Measurements from ENCODE around the gene BMP8A. TPM values are rescaled to one million over a fixed set of nuclear protein-coding genes. Genes with fewer than 3 reads are reported as not detected.
"Not testable (repeated sequence)": the region's sequence is repeated elsewhere in the genome, so short reads cannot be mapped to it uniquely, and the experiment has no call there.

Gene BMP8A
- total RNA-seq, 1 donor from 2014 or later = not detected

DNA sequence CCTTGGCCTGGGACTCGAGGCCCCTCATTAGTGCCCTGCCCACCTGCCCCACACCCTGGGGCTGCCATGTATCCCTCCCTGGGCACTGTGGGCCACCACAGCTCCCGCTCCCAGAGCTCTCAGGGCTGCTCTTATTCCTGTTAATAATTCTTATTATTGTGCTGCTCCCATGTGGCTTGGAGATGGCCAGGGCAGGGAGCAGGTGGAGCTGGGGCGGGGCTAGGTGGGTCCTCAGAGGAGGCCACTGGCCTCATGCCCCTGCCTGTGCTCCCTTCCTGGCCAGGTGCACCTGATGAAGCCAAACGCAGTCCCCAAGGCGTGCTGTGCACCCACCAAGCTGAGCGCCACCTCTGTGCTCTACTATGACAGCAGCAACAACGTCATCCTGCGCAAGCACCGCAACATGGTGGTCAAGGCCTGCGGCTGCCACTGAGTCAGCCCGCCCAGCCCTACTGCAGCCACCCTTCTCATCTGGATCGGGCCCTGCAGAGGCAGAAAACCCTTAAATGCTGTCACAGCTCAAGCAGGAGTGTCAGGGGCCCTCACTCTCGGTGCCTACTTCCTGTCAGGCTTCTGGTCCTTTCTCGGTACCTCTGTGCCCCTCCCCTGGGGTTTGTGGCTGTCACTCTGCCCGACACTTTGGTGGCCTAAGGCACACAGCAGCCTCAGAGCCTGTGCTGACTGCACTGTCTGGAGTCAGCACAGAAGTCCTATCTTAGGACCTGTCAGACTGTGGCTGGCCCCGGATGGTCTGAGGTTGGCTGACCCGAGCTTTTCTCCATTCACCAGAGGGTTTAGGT lies 34.1 kb downstream of the BMP8A start:
- no peaks in the 10 kb centered on the region for H3K79me2 ChIP-seq (ENCODE audit: low read depth)
- H3K4me3 ChIP-seq = no peak overlapping the region
- DNase-seq (ENCODE audit: low spot score) = no peak
- no peaks in the 10 kb centered on the region for H3K36me3 ChIP-seq
- peaks cover 4% of the 10 kb centered on the region for H3K4me1 Mint-ChIP-seq
- H3K27me3 ChIP-seq = no peaks in the 10 kb centered on the region
- no peak overlapping the region for H3K4me2 ChIP-seq
- peaks cover 5% of the 10 kb centered on the region for H3K27me3 Mint-ChIP-seq (ENCODE audit: insufficient read depth, low read depth)
- H3F3A ChIP-seq (ENCODE audit: low read depth) = no peaks in the 10 kb centered on the region
- TF ChIP-seq, protein P1, sequence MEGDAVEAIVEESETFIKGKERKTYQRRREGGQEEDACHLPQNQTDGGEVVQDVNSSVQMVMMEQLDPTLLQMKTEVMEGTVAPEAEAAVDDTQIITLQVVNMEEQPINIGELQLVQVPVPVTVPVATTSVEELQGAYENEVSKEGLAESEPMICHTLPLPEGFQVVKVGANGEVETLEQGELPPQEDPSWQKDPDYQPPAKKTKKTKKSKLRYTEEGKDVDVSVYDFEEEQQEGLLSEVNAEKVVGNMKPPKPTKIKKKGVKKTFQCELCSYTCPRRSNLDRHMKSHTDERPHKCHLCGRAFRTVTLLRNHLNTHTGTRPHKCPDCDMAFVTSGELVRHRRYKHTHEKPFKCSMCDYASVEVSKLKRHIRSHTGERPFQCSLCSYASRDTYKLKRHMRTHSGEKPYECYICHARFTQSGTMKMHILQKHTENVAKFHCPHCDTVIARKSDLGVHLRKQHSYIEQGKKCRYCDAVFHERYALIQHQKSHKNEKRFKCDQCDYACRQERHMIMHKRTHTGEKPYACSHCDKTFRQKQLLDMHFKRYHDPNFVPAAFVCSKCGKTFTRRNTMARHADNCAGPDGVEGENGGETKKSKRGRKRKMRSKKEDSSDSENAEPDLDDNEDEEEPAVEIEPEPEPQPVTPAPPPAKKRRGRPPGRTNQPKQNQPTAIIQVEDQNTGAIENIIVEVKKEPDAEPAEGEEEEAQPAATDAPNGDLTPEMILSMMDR (IDR thresholded peaks at IDR 0.05) = no peak
- no peaks in the 10 kb centered on the region for H3K9me3 Mint-ChIP-seq
- H3K9ac ChIP-seq = no peak overlapping the region
- H2AFZ ChIP-seq (replicated peaks) = no peak overlapping the region
- H3K27ac Mint-ChIP-seq = no peak overlapping the region
- H3K36me3 Mint-ChIP-seq = peaks cover 3% of the 10 kb centered on the region
- no peaks in the 10 kb centered on the region for H3K4me1 ChIP-seq
- no peak overlapping the region for H3K4me3 Mint-ChIP-seq
- H3K9me3 ChIP-seq (ENCODE audit: low read depth) = no peaks in the 10 kb centered on the region
- H3K27ac ChIP-seq = no peak overlapping the region
- H4K20me1 ChIP-seq (ENCODE audit: low read depth) = no peaks in the 10 kb centered on the region

DNA sequence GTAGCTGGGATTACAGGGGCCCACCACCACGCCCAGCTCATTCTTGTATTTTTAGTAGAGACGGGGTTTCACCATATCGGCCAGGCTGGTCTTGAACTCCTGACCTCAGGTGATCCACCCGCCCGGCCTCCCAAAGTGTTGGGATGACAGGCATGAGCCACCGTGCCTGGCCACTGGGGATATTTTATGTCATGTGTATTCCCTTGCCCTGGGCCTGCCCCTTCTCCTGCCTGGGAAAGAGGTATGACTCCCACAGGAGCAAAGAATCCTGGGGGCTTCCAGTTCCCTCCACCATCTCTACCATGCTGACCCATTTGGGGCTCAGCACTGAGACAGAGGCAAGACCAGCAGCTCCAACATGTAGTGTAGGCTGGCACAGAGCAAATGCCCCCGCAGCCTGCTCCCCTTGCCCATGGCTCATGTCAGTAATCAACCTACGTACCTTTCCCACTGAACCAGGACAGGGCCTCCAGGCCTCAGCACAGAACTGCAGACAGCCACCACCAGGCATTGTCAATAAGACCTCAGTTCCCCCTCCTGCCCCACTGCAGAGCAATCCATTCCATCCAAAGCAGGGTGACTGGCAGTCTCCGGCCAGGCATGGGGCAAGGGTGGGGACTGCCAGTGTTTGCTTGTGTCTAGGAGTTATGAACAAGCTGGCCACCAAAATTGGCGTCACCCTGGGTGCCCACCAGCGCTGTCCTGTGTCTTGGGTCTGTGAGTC lies 35.2 kb downstream of the BMP8A start:
- H3K36me3 Mint-ChIP-seq = peaks cover 7% of the 10 kb centered on the region
- no peak overlapping the region for H3K9ac ChIP-seq
- no peaks in the 10 kb centered on the region for H3K79me2 ChIP-seq (ENCODE audit: low read depth)
- no peak for DNase-seq (ENCODE audit: low spot score)
- no peak overlapping the region for H2AFZ ChIP-seq (replicated peaks)
- H3K27ac ChIP-seq = no peak overlapping the region
- TF ChIP-seq, protein P1 (IDR thresholded peaks at IDR 0.05) = no peak
- TF ChIP-seq EZH2phosphoT487 (IDR thresholded peaks at IDR 0.05) (no peak), EZH2 (IDR thresholded peaks at IDR 0.05) (no peak)
- no peaks in the 10 kb centered on the region for H4K20me1 ChIP-seq (ENCODE audit: low read depth)
- H3K4me3 ChIP-seq = no peak overlapping the region
- H3K9me3 Mint-ChIP-seq = no peaks in the 10 kb centered on the region
- H3K4me3 Mint-ChIP-seq = no peak overlapping the region
- no peaks in the 10 kb centered on the region for H3K9me3 ChIP-seq (ENCODE audit: low read depth)
- peaks cover 5% of the 10 kb centered on the region for H3K27me3 Mint-ChIP-seq (ENCODE audit: insufficient read depth, low read depth)
- H3K4me1 Mint-ChIP-seq = peaks cover 4% of the 10 kb centered on the region
- H3K27ac Mint-ChIP-seq = no peak overlapping the region
- H3K4me1 ChIP-seq = no peaks in the 10 kb centered on the region
- H3F3A ChIP-seq (ENCODE audit: low read depth) = no peaks in the 10 kb centered on the region
- no peaks in the 10 kb centered on the region for H3K36me3 ChIP-seq
- no peak overlapping the region for H3K4me2 ChIP-seq
- no peaks in the 10 kb centered on the region for H3K27me3 ChIP-seq

DNA sequence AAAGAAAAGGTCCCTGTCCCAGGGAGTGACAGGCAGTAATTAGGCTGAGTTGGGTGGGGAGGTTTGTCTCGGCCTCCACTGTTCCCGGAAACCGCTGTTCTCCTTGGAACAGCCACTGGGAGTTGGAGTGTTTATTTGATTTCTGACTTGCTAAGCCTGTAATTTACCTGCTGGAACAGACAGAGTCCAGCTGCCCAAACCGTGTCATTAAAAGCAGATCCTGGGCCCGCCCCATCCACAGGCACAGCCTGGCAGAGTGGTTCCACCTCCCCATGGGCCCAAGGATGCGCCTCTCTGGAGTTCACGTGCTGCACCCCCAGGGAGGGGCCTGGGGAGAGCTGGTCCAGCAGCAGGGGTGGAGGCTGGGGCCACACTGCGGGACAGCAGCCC lies 35.7 kb downstream of the BMP8A start:
- H3K36me3 Mint-ChIP-seq = peaks cover 11% of the 10 kb centered on the region
- not testable (repeated sequence) for H3K4me3 Mint-ChIP-seq; H3K9me3 ChIP-seq (ENCODE audit: low read depth); H3K4me1 Mint-ChIP-seq; H3K4me1 ChIP-seq; H3K27ac Mint-ChIP-seq; H3K79me2 ChIP-seq (ENCODE audit: low read depth); H3K36me3 ChIP-seq; H3K4me3 ChIP-seq; H3K27ac ChIP-seq; DNase-seq (ENCODE audit: low spot score); H3K9ac ChIP-seq; H3K9me3 Mint-ChIP-seq; H4K20me1 ChIP-seq (ENCODE audit: low read depth); H2AFZ ChIP-seq (replicated peaks); H3K27me3 ChIP-seq; H3K4me2 ChIP-seq; H3K27me3 Mint-ChIP-seq (ENCODE audit: insufficient read depth, low read depth); H3F3A ChIP-seq (ENCODE audit: low read depth)

DNA sequence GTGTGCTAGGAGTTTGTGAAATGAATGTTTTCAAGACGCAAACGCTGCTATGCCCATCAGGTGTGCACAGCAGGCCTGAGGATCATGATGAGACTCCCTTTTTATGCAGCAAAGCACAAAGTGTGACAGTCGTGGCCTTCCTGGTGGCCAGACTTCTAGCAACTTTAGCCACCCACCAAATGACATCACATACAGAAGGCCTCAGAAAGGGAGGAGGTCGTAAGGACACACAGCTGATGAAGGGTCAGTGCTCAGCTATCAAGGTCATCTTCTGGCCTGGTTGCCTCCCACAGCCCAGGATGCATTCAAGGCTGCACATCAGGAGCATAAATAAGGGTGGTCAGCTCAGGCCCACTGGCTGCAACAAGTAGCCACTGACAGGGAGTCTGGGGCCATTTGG lies 36.6 kb downstream of the BMP8A start:
- H4K20me1 ChIP-seq (ENCODE audit: low read depth) = no peaks in the 10 kb centered on the region
- no peaks in the 10 kb centered on the region for H3K4me1 ChIP-seq
- no peak for DNase-seq (ENCODE audit: low spot score)
- Mint-ChIP-seq H3K9me3 (no peaks in the 10 kb centered on the region), H3K4me3 (no peak overlapping the region), H3K4me1 (peaks cover 2% of the 10 kb centered on the region), H3K36me3 (peaks cover 12% of the 10 kb centered on the region), H3K27ac (no peak overlapping the region), H3K27me3 (ENCODE audit: insufficient read depth, low read depth) (peaks cover 5% of the 10 kb centered on the region)
- no peak overlapping the region for H3K27ac ChIP-seq
- no peak overlapping the region for H3K9ac ChIP-seq
- no peak overlapping the region for H3K4me3 ChIP-seq
- H3K79me2 ChIP-seq (ENCODE audit: low read depth) = no peaks in the 10 kb centered on the region
- H3F3A ChIP-seq (ENCODE audit: low read depth) = no peaks in the 10 kb centered on the region
- H2AFZ ChIP-seq (replicated peaks) = no peak overlapping the region
- TF ChIP-seq EZH2 (IDR thresholded peaks at IDR 0.05) (no peak), EZH2phosphoT487 (IDR thresholded peaks at IDR 0.05) (no peak)
- TF ChIP-seq, protein P1 (IDR thresholded peaks at IDR 0.05) = no peak
- no peak overlapping the region for H3K4me2 ChIP-seq
- no peaks in the 10 kb centered on the region for H3K9me3 ChIP-seq (ENCODE audit: low read depth)
- no peaks in the 10 kb centered on the region for H3K27me3 ChIP-seq
- no peaks in the 10 kb centered on the region for H3K36me3 ChIP-seq
